H1 (cell line): ENCODE data around the gene ADRB2. TPM values are rescaled to one million over a fixed set of nuclear protein-coding genes. Genes with fewer than 3 reads are reported as not detected.

Experiments
- SUZ12 ChIP-seq: fragments of 200-600 bp; sonication (generic); IDR thresholded peaks from 2 replicates; pipeline ENCODE4 v1.6.1; 2012; ENCODE audit warnings: mild to moderate bottlenecking, inconsistent platforms, low read length, moderate library complexity, mixed read lengths
- TCF12 ChIP-seq: IDR thresholded peaks from 2 replicates; pipeline ENCODE4 v1.6.1; 2011; ENCODE audit warnings: low read depth, mild to moderate bottlenecking, low read length
- polyA plus RNA-seq, 7 experiments: library from polyadenylated mRNA; depleted of rRNA in 3 of 7; stranded (reverse) in 5 of 7; unstranded in 2 of 7; fragments of >200 nt in 5 of 7; fragments of 200-250 nt in 2 of 7; gene quantifications; 1 replicate in 5 of 7; 2 replicates in 1 of 7; 4 replicates in 1 of 7; pipeline versions ENCODE4 v1.2.1 to v1.2.3, GENCODE V29; 2011 to 2013; ENCODE audit warnings: missing spikeins in 2 of 7, mixed read lengths in 2 of 7
- total RNA-seq: library from RNA; stranded (reverse); fragmentation: NEBNext Ultra II Directional; extraction: Animal tissue kit (Norgen Biotek cat#: 25700); gene quantifications from 2 replicates; pipeline ENCODE4 v1.2.1, GENCODE V29; 2021

The ADRB2 gene
- total and polyA plus RNA-seq, 2 of the 8 experiments (the other 6 are each of a cell fraction or from before 2014, with no cell fraction given): 0.65 to 0.77 TPM

- TF ChIP-seq TCF12: no peak
- no peak for TF ChIP-seq SUZ12
These were observed 22.1 kb downstream of the ADRB2 start (continued) for GRCh38 chr5:148848393-148849031.
